ENCODE measurements around the gene HDAC4. TPM values are rescaled to one million over a fixed set of nuclear protein-coding genes. Genes with fewer than 3 reads are reported as not detected.

Gene HDAC4
- total RNA-seq, 6 experiments from 2014 or later = 7.4 to 13.0 (median 9.5) TPM

- H3K4me3 Mint-ChIP-seq = no peak overlapping the region
- no peak overlapping the region for H3K27ac Mint-ChIP-seq
- H3K36me3 Mint-ChIP-seq (ENCODE audit: low read depth) = no peaks in the 10 kb centered on the region
- DNase-seq = no peak
- peaks cover 2% of the 10 kb centered on the region; the same call in 1 of the 2 replicates for H3K27me3 Mint-ChIP-seq (ENCODE audit: insufficient read depth)
- no peaks in the 10 kb centered on the region for H3K9me3 Mint-ChIP-seq
- TF ChIP-seq, protein P1, sequence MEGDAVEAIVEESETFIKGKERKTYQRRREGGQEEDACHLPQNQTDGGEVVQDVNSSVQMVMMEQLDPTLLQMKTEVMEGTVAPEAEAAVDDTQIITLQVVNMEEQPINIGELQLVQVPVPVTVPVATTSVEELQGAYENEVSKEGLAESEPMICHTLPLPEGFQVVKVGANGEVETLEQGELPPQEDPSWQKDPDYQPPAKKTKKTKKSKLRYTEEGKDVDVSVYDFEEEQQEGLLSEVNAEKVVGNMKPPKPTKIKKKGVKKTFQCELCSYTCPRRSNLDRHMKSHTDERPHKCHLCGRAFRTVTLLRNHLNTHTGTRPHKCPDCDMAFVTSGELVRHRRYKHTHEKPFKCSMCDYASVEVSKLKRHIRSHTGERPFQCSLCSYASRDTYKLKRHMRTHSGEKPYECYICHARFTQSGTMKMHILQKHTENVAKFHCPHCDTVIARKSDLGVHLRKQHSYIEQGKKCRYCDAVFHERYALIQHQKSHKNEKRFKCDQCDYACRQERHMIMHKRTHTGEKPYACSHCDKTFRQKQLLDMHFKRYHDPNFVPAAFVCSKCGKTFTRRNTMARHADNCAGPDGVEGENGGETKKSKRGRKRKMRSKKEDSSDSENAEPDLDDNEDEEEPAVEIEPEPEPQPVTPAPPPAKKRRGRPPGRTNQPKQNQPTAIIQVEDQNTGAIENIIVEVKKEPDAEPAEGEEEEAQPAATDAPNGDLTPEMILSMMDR (IDR thresholded peaks at IDR 0.05) = no peak
- H3K4me1 Mint-ChIP-seq (ENCODE audit: low read depth) = no peaks in the 10 kb centered on the region
These were observed 198.0 kb downstream of the HDAC4 start for GRCh38 chr2:239202836-239203235.

GRCh38 chr2:239202343-239202742, 198.5 kb downstream of the HDAC4 start:
- TF ChIP-seq, protein P1 (IDR thresholded peaks at IDR 0.05) = no peak
- H3K4me3 Mint-ChIP-seq = no peak overlapping the region
- H3K27me3 Mint-ChIP-seq (ENCODE audit: insufficient read depth) = peaks cover 2% of the 10 kb centered on the region; the same call in 1 of the 2 replicates
- no peaks in the 10 kb centered on the region for H3K4me1 Mint-ChIP-seq (ENCODE audit: low read depth)
- no peaks in the 10 kb centered on the region for H3K9me3 Mint-ChIP-seq
- DNase-seq = no peak
- no peak overlapping the region for H3K27ac Mint-ChIP-seq
- no peaks in the 10 kb centered on the region for H3K36me3 Mint-ChIP-seq (ENCODE audit: low read depth)

DNA sequence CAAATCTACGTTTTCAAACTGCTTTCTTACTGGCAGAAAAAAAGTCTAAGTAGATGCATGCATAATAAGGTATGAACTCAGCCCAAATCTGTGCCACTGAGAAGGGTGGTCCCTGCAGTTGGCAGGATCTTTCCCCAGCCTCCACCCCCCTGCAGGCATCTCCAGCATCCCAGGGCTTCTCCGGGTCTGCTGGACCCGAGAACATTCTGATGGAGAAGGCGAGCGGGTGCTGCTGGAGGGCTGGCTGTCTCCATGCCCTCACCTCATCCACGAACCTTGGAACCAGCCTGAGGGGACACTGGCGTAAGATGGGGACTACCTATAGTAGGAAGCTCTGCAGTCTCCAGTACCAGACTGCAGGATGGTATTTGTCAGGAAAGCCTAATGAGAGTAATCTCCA, 198.9 kb downstream of the HDAC4 start:
- Mint-ChIP-seq H3K36me3 (ENCODE audit: low read depth) (no peaks in the 10 kb centered on the region), H3K4me1 (ENCODE audit: low read depth) (no peaks in the 10 kb centered on the region), H3K4me3 (no peak overlapping the region), H3K9me3 (no peaks in the 10 kb centered on the region), H3K27ac (no peak overlapping the region), H3K27me3 (ENCODE audit: insufficient read depth) (peaks cover 2% of the 10 kb centered on the region; the same call in 1 of the 2 replicates)
- TF ChIP-seq, protein P1 (IDR thresholded peaks at IDR 0.05) = no peak
- no peak for DNase-seq

DNA sequence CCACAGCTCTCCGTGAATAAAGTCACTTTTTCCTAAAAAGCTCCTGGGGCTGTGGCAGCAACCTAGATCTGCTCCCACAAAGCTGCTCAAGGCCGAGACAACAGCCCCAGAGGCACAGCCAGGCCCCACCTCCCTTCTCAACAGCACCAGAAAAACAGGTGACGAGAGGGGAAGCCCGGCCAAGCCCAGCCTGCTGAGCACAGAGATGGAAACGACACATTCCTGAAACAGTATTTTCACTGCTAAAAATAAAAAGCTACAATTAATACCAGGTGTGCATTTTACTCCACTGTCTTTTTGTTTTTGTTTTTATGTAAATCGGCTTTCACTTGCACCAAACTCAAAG, 199.3 kb downstream of the HDAC4 start:
- Mint-ChIP-seq H3K27me3 (ENCODE audit: insufficient read depth) (peaks cover 2% of the 10 kb centered on the region; the same call in 1 of the 2 replicates), H3K27ac (no peak overlapping the region), H3K4me3 (no peak overlapping the region), H3K9me3 (no peaks in the 10 kb centered on the region), H3K4me1 (ENCODE audit: low read depth) (no peaks in the 10 kb centered on the region), H3K36me3 (ENCODE audit: low read depth) (no peaks in the 10 kb centered on the region)
- TF ChIP-seq, protein P1 (IDR thresholded peaks at IDR 0.05) = no peak
- DNase-seq = no peak

DNA sequence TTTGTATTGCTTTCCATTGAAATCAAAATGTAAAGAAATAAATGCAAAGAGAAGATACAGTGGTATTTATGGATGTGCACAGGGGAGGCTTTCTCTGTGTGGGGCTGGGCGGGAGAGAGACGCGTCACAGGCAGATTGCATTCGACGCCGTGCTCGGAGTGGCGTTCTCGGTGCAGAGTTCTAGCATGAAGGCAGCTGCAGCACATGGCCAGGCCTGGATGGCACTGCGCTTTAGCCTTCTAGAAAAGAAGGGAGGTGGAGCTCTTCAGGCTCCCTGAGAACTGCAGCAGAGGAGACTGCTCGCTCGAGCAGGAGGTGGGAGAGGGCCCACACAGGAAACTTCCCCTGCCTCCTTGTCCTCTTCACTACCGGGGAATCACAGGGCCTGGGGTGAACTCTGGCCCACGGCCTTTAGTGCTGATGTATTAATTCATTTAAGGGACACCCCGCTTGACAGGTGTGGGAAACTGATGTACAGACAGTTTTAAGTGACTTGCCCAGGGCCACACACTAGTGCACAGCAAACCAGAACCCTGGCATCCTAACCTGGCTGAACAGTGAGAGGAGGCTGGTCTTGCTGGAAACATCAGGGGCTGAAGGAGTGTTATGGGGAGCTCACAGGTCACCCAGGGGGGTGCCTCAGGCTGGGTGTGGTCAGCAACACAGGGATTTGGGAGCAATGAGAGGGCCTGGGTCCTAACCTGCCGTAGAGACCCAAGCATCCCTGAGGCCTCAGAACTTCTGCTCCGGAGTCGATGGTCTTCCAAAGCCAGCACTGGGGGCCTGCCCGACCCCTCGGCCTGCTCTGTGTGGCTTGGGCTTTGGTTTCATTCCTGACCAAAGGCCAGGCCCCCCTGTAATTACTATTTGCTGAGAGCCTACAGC, 199.9 kb downstream of the HDAC4 start:
- no peaks in the 10 kb centered on the region for H3K9me3 Mint-ChIP-seq
- no peaks in the 10 kb centered on the region for H3K4me1 Mint-ChIP-seq (ENCODE audit: low read depth)
- no peaks in the 10 kb centered on the region for H3K36me3 Mint-ChIP-seq (ENCODE audit: low read depth)
- H3K4me3 Mint-ChIP-seq = no peak overlapping the region
- peaks cover 2% of the 10 kb centered on the region; the same call in 1 of the 2 replicates for H3K27me3 Mint-ChIP-seq (ENCODE audit: insufficient read depth)
- DNase-seq = no peak
- no peak overlapping the region for H3K27ac Mint-ChIP-seq
- TF ChIP-seq, protein P1 (IDR thresholded peaks at IDR 0.05) = no peak
